Left lung (tissue), 10 donors: ENCODE data around the gene MTRF1L. TPM values are rescaled to one million over a fixed set of nuclear protein-coding genes. Genes with fewer than 3 reads are reported as not detected.
A peak's percentile ranks its signal among the peaks of the same experiment; 100 is the strongest.

Experiments used
- ATAC-seq: fragments of 200-7000 bp; cut with Tn5 transposase; one replicate; pipeline ENCODE4 v1.9.1; 2020; ENCODE audit warnings: moderate library complexity
- DNase-seq, 4 donors: peaks; one replicate each; pipeline ENCODE4 v3.0.0-alpha.2; 2013 to 2020
- H3K27ac ChIP-seq, 2 donors: fragments of 200-600 bp; sonication (generic) in 1 of 2; one replicate each; pipeline versions ENCODE4 v1.5.0 to v1.8.0; 2020 to 2021
- H3K27me3 ChIP-seq, 2 donors: fragments of 200-600 bp; sonication (generic) in 1 of 2; one replicate each; pipeline versions ENCODE4 v1.5.0 to v1.8.0; 2020 to 2021
- H3K36me3 ChIP-seq, 2 donors: fragments of 200-600 bp; sonication (generic) in 1 of 2; one replicate each; pipeline versions ENCODE4 v1.5.0 to v1.8.0; 2020 to 2021
- H3K4me1 ChIP-seq, 2 donors: fragments of 200-600 bp; one replicate each; pipeline ENCODE4 v1.8.0; 2021
- H3K4me3 ChIP-seq, 2 donors: fragments of 200-600 bp; sonication (generic) in 1 of 2; one replicate each; pipeline versions ENCODE4 v1.5.0 to v1.8.0; 2020 to 2021; ENCODE audit warnings: mild to moderate bottlenecking in 1 of 2
- H3K9me3 ChIP-seq, 2 donors: fragments of 200-600 bp; sonication (generic) in 1 of 2; one replicate each; pipeline versions ENCODE4 v1.5.0 to v1.8.0; 2020 to 2021
- CTCF ChIP-seq, 2 donors: fragments of 200-600 bp; sonication (generic) in 1 of 2; IDR thresholded peaks; one replicate each; pipeline versions ENCODE4 v1.5.0 to v1.8.0; 2021; ENCODE audit warnings: antibody characterized with exemption in 2 of 2
- intact Hi-C, 2 donors: fragments of 100-400 bp; cut with DNase I; formaldehyde crosslinking; loops; one replicate each; pipeline versions ENCODE4 v1.11.2 to v1.14.2; 2022
- polyA plus RNA-seq, 6 donors: library from polyadenylated mRNA; unstranded; fragments of 120-200 nt; gene quantifications; one replicate each; pipeline ENCODE4 v1.2.1, GENCODE V29; 2013; ENCODE audit not compliant: insufficient read length in 6 of 6
- total RNA-seq, 2 donors: library from RNA; stranded (reverse); fragmentation: NEBNext Ultra II Directional; extraction: Animal tissue kit (Norgen Biotek cat#: 25700); gene quantifications; one replicate each; pipeline ENCODE4 v1.2.1, GENCODE V29; 2021
- donor health status: DM: no; HTN: yes; CAD: no.
- donor health status: DM: no; HTN: no; CAD: no.

The MTRF1L gene
- total and polyA plus RNA-seq, 8 donors: 14.7 to 26.8 (median 20.9) TPM

- H3K36me3 ChIP-seq: no peaks in the 10 kb centered on the region
- intact Hi-C loops: no loop called here
- H3K9me3 ChIP-seq: no peaks in the 10 kb centered on the region
- no peaks in the 10 kb centered on the region for H3K4me1 ChIP-seq
- H3K27ac ChIP-seq: no peak overlapping the region
- TF ChIP-seq CTCF (IDR thresholded peaks at IDR 0.05): peak in 1 of 2 donors; percentile 37
- peak; percentile 80 for ATAC-seq
- no peaks in the 10 kb centered on the region for H3K27me3 ChIP-seq
- DNase-seq: peak in 2 of 4 donors; percentile 31 to 38
- no peak overlapping the region for H3K4me3 ChIP-seq
These were observed 29.9 kb upstream of the MTRF1L start for GRCh38 chr6:153032255-153032882.

- ATAC-seq (peak; percentile 38), DNase-seq (no peak)
- intact Hi-C loops: no loop called here
These were observed 28.9 kb upstream of the MTRF1L start for GRCh38 chr6:153031335-153031955.

GRCh38 chr6:153028963-153029362 lies 26.5 kb upstream of the MTRF1L start:
- no peak for DNase-seq
- Histone ChIP-seq H3K9me3 (no peaks in the 10 kb centered on the region), H3K4me3 (no peak overlapping the region), H3K27me3 (no peaks in the 10 kb centered on the region), H3K27ac (no peak overlapping the region), H3K36me3 (no peaks in the 10 kb centered on the region), H3K4me1 (no peaks in the 10 kb centered on the region)
- TF ChIP-seq CTCF (IDR thresholded peaks at IDR 0.05): no peak
- ATAC-seq: no peak
- intact Hi-C loops: no loop called here

More at GRCh38 chr6:153031335-153031955, 28.9 kb upstream of the MTRF1L start:
- no peak for TF ChIP-seq CTCF (IDR thresholded peaks at IDR 0.05)
- no peaks in the 10 kb centered on the region for H3K4me1 ChIP-seq
- H3K27me3 ChIP-seq: no peaks in the 10 kb centered on the region
- no peak overlapping the region for H3K4me3 ChIP-seq
- H3K9me3 ChIP-seq: no peaks in the 10 kb centered on the region
- H3K36me3 ChIP-seq: no peaks in the 10 kb centered on the region
- no peak overlapping the region for H3K27ac ChIP-seq

GRCh38 chr6:153028286-153028685 lies 25.8 kb upstream of the MTRF1L start:
- no peak for TF ChIP-seq CTCF (IDR thresholded peaks at IDR 0.05)
- ATAC-seq (no peak), DNase-seq (no peak)
- no peaks in the 10 kb centered on the region for H3K9me3 ChIP-seq
- H3K4me1 ChIP-seq: no peaks in the 10 kb centered on the region
- intact Hi-C loops: no loop called here
- no peaks in the 10 kb centered on the region for H3K27me3 ChIP-seq
- H3K27ac ChIP-seq: no peak overlapping the region
- H3K36me3 ChIP-seq: no peaks in the 10 kb centered on the region
- H3K4me3 ChIP-seq: no peak overlapping the region

GRCh38 chr6:153027480-153027879 lies 25.0 kb upstream of the MTRF1L start:
- no peak for TF ChIP-seq CTCF (IDR thresholded peaks at IDR 0.05)
- DNase-seq (no peak), ATAC-seq (no peak)
- Histone ChIP-seq H3K36me3 (no peaks in the 10 kb centered on the region), H3K27me3 (no peaks in the 10 kb centered on the region), H3K4me1 (no peaks in the 10 kb centered on the region), H3K27ac (no peak overlapping the region), H3K4me3 (no peak overlapping the region), H3K9me3 (no peaks in the 10 kb centered on the region)
- intact Hi-C loops: no loop called here
